NT2/D1 (cell line): ENCODE results near the gene C5orf22.

Experiments used
- YY1 ChIP-seq: IDR thresholded peaks from 2 replicates; pipeline ENCODE4 v1.6.1; 2011; ENCODE audit not compliant: insufficient read length, insufficient read depth
- ZNF274 ChIP-seq: IDR thresholded peaks from 2 replicates; pipeline ENCODE4 v1.6.1; 2011; ENCODE audit warnings: mild to moderate bottlenecking, low read depth, low read length

- TF ChIP-seq ZNF274, result no peak
- TF ChIP-seq YY1, result no peak
Measured at GRCh38 chr5:31579558-31579957, 47.5 kb downstream of the C5orf22 start.
